CD4-positive, alpha-beta T cell treated with Interleukin-12 subunit alpha and Interleukin-12 subunit beta, for 1 hour (primary cell): ENCODE data around the gene NOP14.
"Not testable (repeated sequence)": the region's sequence is repeated elsewhere in the genome, so short reads cannot be mapped to it uniquely, and the experiment has no call there.

Experiments used
- DNase-seq: peaks from one replicate; pipeline ENCODE4 v3.0.0-alpha.2; 2020

The NOP14 gene

DNA sequence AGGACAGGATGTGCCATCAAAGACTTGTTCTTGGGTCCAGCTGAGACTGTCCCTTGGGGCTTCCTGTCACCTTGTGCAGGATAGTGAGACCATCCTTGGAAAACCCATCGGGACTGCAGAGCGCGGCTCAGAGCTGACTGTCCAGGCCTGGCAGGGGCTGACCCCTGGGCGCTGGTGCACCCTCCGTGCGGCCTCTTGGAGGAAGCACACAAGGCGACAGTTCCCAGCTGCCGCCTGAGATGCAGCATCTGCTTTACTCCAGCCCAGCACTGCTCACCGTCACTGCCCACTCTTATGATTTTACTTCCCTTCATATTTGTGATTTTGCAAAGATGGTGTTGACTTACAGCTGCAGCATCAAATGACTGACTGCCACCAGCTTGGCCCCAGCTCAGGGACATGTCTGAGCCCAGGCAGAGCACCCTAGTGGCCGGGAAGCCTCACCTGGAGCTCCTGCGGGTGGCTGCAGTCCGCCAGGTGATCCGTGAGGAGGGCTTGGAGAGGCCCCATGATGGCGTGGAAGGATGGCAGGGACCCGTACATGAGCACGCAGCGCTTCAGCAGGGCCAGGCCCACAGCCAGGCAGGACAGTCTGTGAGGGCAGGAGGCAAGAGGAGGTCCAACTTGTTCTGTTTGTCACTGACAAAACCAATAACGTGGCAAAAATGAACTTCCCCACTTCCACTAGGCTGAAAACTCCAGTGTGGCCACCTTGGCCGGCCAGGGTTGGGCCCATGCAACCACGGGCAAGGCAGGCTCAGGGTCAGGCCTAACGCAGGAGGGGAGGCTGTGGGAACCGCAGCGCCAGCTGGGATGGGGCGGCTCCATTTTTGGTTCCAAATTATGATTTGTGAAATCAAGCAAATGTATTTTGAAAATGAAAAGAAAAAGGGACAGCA is 21.8 kb downstream of the NOP14 start:
- DNase-seq, result no peak

DNA sequence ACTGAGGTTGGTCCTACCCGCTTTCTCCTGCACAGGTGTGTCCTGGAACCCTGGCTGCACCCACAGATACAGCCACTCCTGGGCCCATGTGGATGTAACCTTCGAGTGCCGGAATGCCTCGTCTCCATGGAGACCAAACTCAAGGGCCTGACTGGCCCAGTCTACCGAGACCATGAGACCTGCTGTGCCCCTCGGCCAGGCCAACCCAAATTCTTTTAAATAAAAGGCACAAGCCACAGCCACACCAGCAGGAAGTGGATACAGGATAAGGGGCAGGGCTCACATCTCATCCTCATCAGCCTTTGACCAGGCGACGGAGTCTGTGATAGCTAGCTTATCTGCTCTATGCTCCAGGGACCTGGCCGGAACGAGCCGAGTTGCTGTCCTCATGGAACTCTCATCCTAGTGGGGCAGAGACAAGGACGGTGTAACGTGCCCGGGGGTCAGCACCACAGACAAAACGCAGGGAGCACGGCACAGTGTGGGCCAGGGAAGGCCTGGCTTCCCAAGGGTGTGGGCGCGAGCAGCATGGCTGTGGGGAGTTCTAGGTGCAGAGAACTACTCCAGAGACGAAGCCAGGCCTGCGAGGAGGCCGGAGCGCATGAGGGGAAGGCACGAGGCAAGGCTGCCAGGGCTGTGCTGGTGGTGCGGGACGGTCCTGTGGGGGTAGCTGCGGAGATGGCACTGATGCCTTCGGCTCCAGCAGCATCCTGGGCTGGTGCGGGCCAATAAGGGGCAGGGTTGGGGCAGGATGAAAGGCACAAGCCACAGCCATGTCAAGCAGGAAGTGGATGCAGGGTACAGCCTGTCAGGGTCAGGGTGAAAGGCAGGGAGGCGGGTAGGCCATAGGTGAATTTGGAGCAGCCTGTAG is 22.7 kb downstream of the NOP14 start:
- DNase-seq, result no peak

DNA sequence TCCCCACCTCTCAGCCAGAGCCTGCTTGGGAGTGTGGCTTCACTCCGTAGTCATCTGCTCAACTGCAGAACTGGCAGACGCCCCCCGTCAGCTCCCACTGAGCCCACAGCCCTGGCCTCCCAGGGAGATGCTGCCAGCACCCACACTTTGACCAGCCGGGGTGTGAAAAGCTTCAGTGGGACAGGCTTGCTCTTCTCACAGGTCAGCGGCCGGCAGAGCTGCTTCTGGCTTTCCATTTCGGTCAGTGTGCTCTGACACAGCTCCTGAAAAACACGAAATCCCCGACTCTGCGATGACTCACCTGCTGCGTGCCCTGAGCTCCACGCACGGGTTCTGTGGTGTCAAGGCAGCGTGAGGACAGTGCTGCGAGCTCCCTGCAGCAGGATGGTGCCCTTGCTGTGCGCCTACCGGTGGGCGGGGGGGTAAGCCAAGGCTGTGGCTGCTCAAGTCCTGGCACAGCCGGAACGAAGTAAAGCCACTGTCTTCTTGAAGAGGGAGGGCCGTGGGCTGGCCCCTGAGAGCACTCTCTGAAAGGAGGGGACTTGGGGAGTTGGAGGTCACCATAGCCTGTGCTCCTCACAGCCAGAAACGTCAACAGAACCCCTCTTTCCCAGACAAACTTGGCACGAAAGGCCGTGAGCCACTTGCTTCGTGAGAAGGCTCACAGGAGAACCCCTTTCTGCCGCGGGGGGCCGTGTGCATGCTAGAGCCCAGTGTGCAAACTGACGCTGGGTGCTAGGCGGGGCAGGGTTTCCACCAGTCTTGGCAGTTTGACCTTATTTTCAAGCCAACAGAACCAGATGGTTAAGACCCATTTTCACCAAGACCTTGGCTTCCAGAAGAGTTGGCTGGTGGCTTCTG is 23.6 kb downstream of the NOP14 start:
- DNase-seq, result no peak

DNA sequence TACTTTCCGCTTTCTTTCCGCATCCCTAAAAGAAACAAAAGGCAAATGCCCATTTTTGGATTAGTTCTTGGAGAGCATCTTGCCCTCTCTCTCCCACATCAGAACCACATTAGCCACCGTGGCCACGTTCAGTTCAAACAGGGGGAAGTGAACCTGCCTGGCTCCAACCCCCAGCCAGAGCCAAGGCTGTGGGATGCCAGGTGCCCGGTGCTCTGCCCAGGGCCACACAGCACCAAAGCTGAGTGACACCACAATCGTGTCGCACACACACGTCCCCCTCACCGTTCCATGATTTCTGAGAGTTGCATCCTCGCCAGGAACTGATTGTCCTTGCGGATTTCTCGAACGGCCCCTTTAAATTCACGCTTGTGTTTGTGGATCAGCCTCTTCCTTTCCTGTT is 24.3 kb downstream of the NOP14 start:
- DNase-seq, result no peak

DNA sequence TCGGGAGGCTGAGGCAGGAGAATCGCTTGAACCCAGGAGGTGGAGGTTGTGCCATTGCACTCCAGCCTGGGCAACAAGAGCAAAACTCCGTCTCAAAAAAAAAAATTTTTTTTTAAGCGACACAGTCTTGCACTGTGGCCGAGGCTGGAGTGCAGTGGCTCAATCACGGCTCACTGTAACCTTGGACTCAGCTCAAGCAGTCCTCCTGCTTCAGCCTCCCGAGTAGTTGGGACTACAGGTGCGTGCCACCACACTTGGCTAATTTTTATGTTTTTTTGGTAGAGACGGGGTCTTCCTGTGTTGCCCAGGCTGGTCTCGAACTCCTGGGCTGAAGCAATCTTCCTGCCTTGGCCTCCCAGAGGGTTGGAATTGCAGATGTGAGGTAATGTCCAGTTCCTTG is 24.8 kb downstream of the NOP14 start:
- not testable (repeated sequence) for DNase-seq

DNA sequence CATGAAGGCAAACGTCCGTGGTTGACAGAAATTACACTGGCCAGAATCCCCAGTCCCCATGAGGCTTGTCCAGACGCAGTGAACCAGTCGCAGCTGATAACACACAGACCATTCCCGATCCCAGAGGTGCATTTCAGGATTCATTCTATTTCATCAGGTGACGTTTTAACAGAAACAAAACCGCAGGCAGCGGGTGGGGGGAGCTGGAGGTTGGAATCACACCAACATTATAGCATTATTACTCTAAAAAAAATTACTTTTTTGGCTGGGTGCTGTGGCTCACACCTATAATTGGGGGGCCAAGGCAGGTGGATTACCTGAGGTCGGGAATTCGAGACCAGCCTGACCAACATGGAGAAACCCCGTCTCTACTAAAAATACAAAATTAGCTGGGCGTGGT is 25.2 kb downstream of the NOP14 start:
- DNase-seq, result no peak

DNA sequence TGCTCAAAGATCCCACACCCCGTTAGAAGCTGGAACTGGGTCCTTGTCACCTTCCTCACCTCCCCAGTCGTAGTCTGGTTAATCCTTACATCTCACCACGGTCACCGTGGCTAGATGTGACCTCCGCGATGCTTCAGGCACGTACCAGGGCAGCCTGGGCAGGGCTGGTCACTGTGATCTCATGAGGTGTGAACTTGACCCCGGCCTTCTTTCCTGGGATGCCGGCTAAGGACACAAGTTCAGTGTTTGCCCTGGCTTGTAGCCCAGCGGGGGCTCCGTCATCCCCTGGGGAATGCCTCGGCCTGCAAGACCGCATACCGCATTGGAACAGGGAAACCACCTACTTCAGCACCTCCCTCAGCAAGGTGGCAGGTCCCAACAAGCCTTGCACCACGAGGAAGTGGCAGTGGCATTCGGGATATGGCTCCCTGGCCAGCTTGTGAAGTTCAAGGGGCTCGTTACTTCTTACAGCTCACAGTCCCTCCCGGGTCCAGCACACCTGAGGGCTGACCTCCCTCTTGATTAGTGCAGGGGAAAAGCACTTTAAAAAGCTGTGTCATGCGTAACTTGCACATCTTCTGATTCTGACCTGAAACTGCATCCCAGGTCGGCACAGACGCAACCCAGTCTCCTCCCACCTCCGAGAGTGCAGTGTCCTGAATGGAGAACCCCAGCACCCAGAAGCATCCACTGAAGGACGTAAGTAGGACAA is 25.9 kb downstream of the NOP14 start:
- DNase-seq, result peak; percentile 46

DNA sequence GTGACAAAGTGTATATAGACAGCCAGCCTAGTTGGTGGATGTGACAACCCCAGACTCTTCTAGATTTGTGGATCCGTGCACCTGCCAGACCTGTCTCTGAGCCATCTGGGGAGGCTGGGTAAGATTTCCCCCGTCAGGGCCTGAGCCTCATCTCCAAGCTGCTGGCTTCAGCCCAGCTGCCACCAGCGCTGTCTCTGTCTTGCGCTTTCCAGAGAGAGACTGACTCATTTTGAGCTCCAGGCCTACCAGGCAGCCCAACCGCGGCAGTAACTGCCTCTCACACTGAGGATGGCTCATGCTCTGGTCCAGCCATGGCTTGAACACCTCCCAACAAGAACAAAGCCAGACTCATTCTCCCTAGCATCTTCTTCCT is 26.4 kb downstream of the NOP14 start:
- peak; percentile 48 for DNase-seq

DNA sequence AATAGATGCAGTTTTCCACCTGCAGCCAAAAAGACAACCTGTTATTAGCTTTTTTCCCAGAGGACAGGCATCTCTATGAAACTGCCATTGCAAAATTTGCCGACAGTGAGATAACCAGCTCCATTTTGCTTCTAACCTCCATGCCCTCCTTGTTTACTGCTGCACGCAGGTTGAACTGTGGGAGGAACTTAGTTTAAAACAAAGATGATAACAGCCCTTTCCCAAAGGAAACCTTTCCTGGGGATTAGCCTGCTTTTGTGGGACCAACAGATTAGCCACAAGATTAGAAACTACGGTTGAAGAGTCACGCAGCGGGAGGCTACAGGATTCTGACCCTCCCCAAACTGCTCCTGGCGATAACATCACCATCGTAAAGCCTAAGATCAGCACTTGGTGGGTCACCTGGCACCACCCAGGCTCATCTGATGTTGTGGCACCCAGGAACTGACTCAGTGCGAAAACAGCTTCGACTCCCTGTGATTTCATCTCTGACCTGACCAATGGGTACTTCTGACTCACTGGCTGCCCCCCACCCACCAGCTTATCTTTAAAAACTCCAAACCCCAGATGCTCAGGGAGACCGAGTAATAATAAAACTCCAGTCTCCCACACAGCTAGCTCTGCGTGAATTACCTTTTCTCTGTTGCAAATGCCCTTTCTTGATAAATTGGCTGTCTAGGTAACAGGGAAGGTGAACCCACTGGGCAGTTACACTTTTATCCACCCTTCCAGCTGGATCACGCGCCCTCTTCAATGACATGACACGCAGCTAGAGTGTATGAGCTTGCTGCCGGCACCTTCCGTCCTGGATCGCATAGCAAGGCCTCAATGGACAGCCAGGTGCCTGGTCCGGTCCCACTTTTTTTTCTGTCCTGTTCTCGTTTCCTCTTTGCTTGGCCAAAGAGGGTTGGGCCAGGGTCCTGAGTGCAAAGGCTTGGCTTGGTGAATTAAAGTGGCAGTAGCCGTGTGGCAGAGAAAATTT is 27.2 kb downstream of the NOP14 start:
- DNase-seq, result peak; percentile 79

DNA sequence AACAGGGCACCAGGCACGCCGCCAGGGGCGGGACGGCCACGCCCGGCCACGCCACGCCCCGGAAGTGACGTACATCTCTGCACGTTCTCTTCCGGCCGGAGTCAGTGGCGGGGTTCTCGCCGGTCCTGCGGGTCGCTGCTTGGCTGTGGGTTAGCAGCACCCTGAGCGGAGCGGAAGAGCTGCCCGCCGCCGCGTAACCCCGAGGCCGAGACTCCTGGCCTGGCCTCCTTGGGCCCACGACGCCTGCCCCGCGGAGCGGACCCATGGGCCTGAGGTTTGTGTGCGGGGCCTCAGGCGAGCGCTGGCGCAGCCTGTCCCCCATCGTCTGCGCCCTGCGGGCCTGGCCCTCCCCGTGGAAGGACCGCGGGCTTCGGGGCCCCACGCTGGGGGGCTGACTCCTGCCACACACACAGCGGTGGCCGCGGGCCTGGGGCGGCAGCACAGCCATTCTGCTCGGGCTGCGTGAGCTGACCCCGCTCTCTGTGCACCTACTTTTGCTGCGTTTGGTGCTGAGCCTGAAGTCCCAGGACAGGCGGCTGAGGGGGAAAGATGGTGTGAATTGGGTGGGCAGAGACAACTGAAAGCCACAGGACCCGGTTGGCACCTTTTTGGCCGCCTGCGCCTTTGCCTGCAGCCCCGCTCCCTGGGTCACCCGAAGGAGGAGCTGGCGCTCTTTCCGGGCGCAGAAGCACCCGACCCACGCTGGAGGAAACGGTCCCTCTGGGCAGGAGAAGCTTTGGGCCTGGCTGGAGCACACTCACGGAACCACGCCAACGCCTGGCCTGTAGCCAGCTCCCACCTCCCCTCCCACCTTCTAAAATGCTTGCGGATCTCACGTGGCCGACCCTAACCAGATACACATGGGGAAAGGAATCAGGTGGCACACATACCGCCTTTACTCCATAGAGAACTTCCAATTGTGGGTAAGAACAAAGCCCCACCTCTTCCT is 28.1 kb downstream of the NOP14 start:
- DNase-seq, result peak; percentile 97

DNA sequence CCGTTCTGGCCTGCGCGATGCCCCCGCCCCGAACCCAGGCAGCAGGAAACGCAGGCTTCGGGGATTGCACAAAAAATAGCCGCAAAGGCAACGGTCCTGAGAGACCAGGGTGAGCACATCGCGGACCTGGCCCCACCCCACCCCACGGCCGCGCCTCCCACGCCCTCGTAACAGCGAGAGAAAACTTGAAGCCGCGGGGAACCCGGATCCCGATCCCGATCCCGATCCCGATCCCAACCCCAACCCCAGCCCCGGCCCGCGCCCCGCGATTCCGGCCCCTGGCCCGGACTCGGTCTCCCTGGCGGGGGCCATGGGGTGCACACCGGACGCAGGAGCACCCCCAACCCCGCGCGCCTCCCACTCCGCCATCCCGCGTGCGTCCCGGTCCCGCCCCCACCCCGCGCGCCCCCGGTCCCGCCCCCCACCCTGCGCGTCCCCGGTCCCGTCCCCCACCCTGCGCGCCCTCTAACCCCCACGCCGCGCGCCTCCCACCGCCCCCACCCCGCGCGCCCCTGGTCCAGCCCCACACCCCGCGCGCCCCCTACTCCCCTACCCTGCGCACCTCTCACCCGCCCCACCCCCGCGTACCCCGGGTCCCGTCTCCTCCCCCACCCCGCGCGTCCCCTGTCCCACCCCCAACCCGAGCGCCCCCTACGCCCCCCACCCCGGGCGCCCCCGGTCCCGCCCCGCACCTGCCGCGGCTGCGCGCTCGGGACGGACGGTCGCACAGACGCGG is 29.0 kb downstream of the NOP14 start:
- peak; percentile 54 for DNase-seq

DNA sequence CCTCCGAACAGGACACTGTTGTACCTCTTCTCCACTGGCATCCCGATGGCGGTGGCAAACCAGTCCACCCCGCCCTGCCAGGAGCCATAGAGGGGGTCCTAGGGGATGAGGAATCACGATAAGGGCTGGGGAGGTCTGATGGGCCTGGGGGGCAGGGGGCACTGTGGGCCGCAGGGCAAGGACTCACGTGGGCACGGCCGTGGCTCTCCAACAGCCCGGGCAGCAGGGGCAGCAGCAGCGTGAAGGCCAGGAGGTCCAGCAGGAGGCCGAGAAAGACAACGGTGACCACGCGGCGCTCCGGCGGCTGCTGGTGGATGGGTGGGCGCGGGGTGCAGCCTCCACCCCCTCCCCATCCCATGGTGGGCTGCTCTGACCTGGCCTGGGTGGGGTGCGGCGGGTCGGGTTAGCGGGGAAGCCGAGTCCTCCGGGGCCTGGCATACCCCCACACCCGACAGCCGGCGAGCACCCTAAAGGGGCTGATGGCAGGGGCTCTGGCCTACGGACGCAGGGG is 29.6 kb downstream of the NOP14 start:
- DNase-seq, result no peak

DNA sequence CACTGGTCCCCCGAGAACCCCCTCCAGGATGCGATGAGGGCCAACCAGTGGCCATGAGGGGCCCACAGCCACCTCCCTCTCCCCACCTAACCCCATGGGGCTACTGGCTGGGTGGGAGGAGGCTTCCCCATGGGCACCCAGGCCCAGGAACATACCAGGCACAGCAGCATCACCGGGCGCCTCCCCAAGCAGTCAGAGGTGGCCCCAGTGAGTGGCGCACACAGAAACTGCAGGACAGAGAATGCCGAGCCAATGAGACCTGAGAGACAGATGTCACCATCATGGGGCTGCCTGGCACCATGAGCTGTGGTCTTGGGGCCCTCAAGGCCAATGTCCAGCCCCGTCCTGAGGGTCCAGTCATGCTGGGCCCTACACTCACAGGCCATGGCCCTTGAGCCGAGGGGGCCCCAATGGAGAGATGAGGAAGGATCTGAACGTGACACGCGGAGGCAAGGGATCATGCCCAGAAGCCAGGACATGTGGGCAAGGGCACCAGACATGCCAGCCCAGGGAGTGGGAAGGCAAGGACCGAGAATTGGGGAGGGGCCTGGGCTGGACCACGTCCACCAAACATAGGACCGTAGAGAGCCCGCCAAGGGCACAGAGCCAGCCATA is 30.1 kb downstream of the NOP14 start:
- no peak for DNase-seq

DNA sequence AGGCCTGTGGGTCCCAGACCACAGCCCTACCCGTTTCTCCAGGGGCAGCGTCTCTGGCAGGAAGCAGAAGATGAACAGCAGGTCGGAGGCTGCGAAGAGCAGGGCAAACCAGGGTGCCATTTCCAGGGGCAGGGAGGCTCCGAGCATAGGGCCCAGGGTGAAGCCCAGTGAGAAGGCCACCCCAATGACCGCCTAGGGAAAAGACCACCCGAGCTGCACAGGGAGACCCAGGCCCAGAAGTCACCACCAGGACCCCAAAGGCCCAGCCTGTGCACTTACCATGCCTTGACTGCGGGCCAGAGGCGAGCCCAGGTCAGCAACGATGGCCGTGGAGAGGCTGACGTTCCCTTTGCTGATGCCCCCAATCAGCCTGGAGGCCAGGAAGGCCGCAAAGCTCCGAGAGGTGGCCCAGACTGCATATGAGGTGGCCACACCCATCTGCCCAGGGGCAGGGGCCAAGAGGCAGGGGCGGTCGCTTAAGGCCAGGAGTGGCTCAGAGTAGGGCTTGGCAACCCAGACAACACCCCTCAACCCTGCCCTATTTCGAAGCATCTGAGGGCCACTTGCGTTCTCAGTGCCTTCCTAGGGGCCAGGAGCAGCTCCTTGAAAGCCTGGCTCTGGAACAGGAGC is 30.8 kb downstream of the NOP14 start:
- DNase-seq, result no peak

DNA sequence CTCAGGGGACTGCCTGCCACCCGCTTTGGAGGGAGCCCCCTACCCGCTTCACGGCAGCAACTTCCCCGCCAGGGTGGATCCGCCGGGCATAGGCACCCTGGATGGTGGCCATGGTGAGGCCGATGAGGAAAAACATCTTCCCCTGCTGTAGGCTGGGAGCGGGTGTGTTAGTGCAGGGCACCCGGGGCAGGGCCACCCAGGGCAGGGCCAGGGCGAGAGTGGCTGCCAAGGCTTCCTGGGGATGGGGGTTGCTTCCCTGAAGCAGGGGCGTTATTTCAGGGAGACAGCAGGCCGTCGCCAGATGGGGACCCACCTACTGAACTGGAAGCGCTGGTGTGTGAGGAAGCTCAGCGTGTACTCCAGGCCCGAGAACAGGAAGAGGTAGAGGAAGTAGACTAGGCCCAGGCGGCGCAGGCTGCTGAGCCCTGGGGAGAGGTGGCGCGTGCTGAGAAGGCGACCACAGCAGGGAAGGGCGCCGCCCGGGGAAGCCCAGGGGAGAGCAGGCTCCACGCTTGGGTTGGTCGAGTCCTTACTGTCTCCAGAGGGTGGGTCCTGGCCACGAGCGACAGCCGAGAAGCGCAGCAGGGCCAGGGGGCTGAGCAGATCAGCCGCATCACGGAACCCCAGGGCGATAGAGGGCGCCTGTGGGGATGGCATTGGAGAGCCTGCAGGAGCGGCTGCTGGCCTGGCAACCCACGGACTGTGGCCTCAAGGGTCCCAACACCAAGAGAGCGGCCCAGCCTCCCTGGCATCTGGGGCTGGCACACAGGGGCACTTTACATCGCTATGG is 31.5 kb downstream of the NOP14 start:
- DNase-seq, result peak; percentile 75

DNA sequence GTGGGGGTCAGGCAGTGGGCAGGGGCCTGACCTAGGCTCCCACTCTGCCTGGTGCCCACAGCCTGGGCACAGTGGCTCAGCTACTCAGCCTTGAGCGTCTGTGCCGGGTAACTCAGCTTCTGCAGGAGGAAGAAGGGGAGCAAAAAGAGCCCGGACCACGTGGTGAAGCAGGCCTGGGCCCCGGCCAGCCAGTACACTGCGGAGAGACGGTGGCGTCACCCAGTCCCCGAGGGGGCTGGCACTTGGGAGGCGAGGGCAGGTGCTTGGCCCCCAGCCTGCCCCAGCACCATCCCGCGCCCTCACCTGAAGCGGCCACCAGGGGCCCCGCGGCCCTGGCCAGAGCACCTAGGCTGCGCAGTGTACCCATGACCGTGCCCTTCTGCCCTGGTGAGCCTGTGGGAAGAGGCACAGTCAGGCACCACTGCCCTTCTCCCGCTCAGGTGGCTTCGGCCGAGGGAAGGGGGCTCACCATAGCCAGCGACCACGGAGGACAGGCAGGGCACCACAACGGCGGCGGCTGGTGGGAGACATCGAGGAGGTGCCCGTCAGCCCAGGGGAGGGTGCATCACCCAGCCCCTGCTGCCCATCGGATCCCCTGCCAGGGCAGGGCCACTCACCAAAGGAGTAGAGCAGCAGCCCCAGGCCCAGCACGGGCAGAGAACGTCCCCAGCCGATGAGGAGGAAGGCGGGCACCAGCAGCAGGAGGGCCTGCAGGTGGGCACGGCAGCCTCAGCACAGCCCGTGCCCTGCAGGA is 32.3 kb downstream of the NOP14 start:
- DNase-seq, result no peak
